HG02588 (cell line): Measurements from ENCODE around the gene PPARA.
"Not testable (repeated sequence)": the region's sequence is repeated elsewhere in the genome, so short reads cannot be mapped to it uniquely, and the experiment has no call there.

Source experiments
- ATAC-seq: cut with Tn5 transposase; IDR thresholded peaks from one replicate; pipeline ENCODE4 v1.9.1; 2021; ENCODE audit warnings: mild to moderate bottlenecking, moderate library complexity; ENCODE audit not compliant: unreplicated experiment

Gene PPARA

GRCh38 chr22:46165977-46166376 is 15.7 kb downstream of the PPARA start:
- ATAC-seq = no peak

- ATAC-seq = no peak
These were observed 19.3 kb downstream of the PPARA start for GRCh38 chr22:46169628-46170027.

GRCh38 chr22:46171940-46172339 is 21.6 kb downstream of the PPARA start:
- no peak for ATAC-seq

- ATAC-seq = no peak
These were observed 22.3 kb downstream of the PPARA start for GRCh38 chr22:46172522-46173110.

GRCh38 chr22:46173152-46173551 is 22.8 kb downstream of the PPARA start:
- no peak for ATAC-seq

- no peak for ATAC-seq
These were observed 25.3 kb downstream of the PPARA start for GRCh38 chr22:46175631-46176030.

GRCh38 chr22:46176508-46177003 is 26.2 kb downstream of the PPARA start:
- ATAC-seq = no peak

- no peak for ATAC-seq
These were observed 28.6 kb downstream of the PPARA start for GRCh38 chr22:46178755-46179505.

GRCh38 chr22:46179748-46180147 is 29.4 kb downstream of the PPARA start:
- no peak for ATAC-seq

GRCh38 chr22:46180370-46181137 is 30.2 kb downstream of the PPARA start:
- no peak for ATAC-seq

- ATAC-seq = no peak
These were observed 33.4 kb downstream of the PPARA start for GRCh38 chr22:46183733-46184132.

- ATAC-seq = no peak
These were observed 35.0 kb downstream of the PPARA start for GRCh38 chr22:46185283-46185682.

- no peak for ATAC-seq
These were observed 37.5 kb downstream of the PPARA start for GRCh38 chr22:46187862-46188261.

- no peak for ATAC-seq
These were observed 42.1 kb downstream of the PPARA start for GRCh38 chr22:46192210-46192993.

- ATAC-seq = no peak
These were observed 43.6 kb downstream of the PPARA start for GRCh38 chr22:46193898-46194310.

- ATAC-seq = no peak
These were observed 45.3 kb downstream of the PPARA start for GRCh38 chr22:46195487-46196165.

GRCh38 chr22:46196278-46196677 is 46.0 kb downstream of the PPARA start:
- no peak for ATAC-seq

GRCh38 chr22:46198274-46198673 is 47.9 kb downstream of the PPARA start:
- no peak for ATAC-seq

- ATAC-seq = not testable (repeated sequence)
These were observed 48.5 kb downstream of the PPARA start for GRCh38 chr22:46198806-46199205.

GRCh38 chr22:46201059-46201757 is 50.9 kb downstream of the PPARA start:
- ATAC-seq = no peak
